GM19438 (cell line): ENCODE measurements around the gene TAF6.

ENCODE experiments used
- ATAC-seq: cut with Tn5 transposase; IDR thresholded peaks from one replicate; pipeline ENCODE4 v1.9.1; 2021; ENCODE audit warnings: low read depth; ENCODE audit not compliant: unreplicated experiment

Gene TAF6

DNA sequence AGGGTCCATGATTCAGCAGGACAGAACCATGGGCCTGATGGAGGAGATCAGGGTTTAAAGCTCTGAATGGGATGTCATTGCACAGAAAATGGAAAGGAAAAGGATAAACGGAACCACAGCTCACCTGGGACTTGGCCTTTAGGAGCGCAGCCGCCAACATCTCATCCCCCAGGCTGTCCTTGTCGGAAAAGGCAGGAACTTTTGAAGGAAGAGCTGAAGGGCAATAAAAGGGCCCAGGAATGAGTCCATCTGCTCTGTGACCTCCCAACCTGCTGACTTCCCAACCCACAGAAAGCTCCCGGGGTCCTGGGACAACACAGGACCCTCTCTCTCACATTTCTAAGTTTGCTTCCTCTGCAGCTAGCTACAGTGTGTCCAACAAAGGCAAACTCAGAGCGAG lies 43.7 kb downstream of the TAF6 start:
- no peak for ATAC-seq

DNA sequence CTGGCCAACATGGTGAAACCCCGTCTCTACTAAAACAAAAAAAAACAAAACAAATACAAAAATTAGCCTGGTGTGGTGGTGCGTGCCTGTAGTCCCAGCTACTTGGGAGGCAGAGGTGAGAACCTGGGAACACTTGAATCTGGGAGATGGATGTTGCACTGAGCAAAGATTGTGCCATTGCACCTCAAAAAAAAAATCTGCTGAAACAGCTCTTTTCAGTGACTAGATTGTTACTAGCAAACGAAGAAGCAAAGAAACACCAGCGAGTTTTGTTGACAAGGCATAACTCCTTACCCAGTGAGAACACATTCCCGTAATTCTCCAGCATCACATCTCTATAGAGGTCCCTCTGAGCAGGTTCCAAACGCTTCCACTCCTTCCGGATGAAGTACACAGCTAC lies 44.3 kb downstream of the TAF6 start:
- no peak for ATAC-seq

DNA sequence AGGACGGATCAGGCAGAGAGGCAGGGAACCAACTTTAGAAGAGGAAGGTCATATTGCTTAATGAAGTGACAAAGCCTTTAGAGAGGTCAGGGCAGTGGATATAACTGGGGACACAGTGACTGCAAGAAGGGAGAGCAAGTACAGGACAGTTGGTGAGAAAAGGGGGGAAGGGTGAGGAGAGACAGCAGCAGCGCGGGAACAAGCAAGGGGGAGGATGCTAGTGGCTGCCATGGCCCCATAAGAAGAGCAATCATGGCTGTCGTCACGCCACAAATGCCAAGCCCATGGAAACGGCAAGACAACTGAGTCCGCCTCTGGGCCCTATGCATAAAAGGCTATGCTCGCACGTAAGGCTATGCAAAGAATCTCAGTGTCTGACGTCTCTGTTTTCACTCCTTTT lies 46.7 kb downstream of the TAF6 start:
- ATAC-seq: no peak

DNA sequence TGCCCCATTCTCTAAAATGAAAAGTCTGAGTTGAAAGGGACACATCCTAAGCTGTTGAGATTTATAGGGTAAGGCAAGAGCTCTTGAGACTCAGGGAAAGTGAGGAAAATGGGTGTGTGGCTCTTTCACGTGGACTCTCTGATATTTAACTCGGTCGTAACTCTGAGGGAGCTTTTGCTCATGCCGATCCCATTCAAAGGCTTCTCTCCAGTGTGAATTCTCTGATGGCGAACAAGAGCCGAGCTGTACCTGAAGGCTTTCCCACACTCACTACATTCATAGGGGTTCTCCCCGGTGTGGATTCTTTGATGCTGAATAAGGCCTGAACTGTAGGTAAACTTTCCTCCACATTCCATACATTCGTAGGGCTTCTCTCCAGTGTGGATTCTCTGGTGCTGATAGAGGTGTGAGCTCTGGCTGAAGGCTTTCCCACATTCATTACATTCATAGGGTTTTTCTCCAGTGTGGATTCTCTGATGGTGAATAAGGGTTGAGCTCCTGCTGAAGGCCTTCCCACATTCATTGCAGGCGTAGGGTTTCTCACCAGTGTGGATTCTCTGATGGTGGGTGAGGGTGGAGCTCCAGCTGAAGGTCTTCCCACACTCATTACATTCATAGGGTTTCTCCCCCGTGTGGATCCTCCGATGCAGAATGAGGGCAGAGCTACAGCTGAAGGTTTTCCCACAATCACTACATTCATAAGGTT lies 48.0 kb downstream of the TAF6 start:
- no peak for ATAC-seq

DNA sequence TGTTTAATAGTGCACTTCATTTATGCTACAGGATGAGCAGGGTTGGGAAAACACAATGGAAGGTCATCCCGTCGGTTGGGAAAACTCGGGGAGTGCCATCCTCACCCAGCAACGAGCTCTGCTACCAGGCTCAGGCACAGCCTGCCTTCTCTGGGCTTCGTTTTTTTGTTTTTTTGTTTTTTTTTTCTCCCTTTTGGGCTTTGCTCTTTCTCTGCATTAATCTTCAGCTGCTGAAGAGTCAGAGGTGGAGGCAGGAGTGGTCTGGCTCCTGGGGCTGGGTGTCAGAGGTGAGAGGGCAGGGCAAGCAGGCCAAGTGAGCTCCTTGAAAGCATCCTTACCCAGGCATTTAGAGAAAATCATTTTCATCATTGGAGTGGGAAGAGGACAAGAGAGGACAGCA lies 49.2 kb downstream of the TAF6 start:
- no peak for ATAC-seq

DNA sequence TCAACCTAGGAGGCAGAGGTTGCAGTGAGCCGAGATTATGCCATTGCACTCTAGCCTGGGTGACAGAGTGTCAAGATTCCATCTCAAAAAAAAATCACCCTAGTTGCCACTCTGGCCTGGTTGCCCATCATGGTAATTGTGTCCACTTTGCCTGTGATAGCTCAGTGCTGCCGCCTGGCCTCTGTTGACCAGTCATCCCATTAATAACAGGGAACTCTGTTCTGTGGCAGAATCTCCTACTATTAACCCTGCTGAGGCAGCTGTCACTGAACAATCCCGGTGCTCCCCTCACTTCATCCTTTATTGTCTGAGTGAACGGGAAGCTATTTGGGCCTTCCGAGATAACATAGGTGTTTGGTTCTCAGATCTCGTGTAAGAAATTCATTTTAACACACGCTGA lies 52.2 kb downstream of the TAF6 start:
- ATAC-seq: no peak

DNA sequence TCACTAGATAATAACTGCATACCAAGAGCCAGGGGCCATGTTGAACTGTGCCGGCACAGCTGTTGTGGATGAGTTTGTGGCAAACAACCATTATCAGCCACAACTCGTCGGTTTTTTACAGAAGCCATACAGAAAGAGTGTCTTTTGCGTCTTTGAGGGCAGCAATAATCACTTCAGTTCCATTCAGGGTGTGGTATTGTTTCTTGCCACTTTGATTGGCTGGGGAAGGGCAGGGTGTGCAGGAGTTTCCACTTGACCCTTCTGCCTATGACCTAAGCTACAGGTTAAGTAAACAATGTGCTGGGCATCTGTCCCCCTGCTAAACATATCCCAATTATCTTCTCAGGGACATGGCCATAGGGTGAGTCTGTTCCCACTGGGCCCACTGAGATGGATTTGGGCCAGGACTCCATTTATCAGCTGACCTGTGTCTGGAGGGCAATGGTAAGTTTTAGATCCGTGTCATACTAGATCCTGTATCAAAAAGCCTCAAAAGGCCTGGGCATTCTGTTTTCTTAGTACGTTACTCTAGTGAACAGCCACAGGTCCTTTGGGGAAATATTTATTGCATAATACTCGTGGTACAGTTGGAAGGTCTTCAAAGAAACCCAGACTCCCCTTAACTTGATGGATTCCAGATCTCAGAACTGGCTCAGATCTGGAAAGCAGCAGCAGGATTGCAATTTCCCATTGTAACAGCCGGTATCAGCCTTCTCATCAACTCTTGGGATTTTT lies 53.5 kb downstream of the TAF6 start:
- ATAC-seq: no peak

DNA sequence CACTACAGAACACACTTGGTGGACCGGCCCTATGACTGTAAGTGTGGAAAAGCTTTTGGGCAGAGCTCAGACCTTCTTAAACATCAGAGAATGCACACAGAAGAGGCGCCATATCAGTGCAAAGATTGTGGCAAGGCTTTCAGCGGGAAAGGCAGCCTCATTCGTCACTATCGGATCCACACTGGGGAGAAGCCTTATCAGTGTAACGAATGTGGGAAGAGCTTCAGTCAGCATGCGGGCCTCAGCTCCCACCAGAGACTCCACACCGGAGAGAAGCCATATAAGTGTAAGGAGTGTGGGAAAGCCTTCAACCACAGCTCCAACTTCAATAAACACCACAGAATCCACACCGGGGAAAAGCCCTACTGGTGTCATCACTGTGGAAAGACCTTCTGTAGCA lies 55.0 kb downstream of the TAF6 start:
- ATAC-seq: no peak

DNA sequence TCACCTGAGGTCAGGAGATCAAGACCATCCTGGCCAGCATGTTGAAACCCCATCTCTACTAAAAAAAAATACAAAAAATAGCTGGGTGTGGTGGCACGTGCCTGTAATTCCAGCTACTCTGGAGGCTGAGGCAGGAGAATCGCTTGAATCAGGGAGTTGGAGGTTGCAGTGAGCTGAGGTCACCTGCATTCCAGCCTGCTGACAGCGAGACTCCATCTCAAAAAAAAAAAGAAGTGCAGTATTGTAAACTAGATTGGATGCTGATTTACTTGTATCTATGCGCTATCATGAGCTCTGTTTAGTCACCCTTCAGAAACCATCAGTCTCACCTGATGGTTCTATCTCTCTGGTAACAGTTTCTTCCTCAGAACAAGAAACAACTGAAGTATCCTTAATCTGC lies 55.8 kb downstream of the TAF6 start:
- ATAC-seq: no peak

DNA sequence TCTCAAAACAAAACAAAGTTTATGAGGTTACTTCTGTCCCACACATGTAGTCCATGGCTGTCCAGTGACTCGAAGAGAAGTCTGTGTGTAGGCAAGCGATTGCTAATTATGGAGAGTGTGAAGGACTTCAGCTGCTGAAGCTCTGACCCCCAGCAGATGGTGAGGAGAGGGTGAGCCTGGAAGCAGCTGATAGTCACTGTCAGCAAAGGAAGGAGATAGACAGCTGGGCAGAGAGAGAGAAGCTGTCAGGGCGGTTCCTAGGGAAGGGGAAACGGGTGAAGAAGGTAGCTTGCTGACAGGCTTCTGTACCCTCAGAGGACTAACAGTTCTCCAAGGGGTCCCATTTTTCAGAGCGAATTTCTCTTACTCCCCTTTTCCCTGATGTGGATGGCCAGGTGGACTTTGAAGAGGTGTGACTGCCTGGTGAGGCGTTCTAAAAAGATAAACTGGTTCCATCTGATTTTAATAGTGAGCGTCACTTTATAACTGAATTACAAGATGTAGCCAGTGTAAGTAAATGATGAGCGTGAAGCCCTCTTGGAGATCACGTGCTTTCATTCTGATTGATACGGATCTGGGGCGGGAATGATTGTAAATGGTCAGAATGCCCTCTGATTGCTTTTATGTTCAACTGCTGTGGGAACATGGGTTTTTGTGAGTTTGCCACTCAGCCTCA lies 57.5 kb downstream of the TAF6 start:
- ATAC-seq: no peak

DNA sequence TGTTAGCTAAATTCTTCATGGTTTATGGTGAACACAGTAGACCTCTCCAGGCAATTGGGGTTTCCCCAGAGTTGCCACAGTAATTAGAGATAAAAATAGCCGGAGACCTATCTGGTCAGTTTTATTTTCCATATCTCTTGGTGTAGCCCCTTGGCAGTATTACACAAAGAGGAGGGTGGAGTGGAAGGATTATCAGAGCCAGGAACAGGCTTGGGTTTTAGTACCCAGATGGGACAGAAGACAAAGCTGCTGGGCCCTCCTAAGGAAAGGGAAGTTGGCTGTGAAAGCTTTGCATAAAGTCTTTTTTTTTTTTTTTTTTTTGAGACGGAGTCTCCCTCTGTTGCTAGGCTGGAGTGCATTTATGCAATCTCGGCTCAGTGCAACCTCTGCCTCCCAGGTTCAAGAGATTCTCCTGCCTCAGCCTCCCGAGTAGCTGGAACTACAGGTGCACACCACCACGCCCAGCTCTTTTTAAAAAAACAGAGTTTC lies 59.9 kb downstream of the TAF6 start:
- ATAC-seq: no peak
